ENCODE results near the gene HBZ.
"Not testable (repeated sequence)": the region's sequence is repeated elsewhere in the genome, so short reads cannot be mapped to it uniquely, and the experiment has no call there.

Gene HBZ

DNA sequence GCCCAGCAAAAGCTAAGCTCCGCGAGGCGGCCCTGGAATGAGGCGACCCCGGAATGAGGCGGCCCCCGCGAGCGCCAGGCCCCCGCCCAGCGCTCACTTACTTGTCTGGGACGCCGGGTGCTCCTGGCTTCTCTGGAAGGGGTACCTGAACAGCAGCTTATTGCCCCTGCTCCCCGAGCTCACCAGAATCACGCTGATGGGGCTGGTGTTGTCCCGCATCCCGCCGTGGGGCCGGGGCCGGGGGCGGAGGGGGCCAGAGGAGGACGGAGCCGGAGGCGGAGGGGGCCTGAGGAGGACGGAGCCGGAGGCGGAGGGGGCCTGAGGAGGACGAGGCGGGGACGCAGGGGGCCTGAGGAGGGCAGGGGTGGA is 14.4 kb upstream of the HBZ start:
- DNase-seq: no peak

DNA sequence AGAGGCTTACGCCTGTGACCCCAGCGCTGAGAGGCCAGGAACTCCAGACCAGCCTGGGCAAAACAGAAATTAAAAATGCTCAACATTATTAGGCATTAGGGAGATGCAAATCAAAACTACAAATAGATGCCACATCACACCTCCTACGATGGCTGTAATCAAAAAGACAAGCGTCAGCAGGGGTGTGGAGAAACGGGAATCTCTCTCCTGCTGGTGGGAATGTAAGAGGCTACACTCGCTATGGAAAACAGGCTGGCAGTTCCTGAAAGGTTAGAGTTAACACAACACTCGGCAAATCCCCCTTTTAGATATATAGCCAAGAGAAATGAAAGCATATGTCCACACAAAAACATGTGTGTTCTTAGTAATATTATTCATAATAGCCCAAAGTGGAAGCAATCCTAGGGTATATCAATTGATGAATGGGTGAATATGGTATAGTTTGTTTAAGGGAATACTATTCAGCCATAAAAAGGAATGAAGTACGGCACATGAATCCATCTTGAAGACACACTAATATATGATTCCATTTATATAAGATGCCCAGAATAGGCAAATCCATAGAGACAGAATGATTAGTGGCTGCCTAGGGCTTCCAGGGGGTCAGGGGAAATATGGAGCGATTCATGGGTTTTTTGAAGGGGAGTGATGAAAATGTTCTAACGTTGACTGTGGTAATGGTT is 12.1 kb upstream of the HBZ start:
- no peak for DNase-seq

DNA sequence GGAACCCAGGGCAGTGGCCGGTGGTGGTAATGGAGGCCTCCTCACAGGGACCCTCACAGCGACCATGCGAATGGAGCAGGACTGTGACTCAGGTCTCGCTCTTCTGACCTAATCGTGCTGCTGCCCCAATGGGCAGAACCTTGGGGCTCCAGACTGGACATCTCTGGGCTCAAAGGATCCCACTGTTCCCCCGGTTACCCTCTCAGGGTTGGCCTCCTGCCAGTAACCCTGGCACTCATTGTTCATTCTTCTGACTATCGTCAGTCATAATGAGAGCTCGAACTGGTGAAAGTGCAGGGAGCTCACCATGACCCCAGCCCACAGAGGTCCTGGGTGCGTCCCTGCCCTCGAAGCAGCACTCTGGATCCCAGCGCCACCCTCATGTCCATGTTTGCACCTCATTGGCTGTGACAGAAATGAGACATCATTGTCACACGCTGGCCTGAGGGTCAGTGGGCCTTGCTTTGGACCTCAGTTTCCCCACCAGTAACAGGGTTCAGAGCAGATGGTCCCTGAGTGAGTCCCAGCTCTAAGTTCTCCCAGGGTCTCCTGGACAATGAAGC is 10.0 kb upstream of the HBZ start:
- DNase-seq: no peak

DNA sequence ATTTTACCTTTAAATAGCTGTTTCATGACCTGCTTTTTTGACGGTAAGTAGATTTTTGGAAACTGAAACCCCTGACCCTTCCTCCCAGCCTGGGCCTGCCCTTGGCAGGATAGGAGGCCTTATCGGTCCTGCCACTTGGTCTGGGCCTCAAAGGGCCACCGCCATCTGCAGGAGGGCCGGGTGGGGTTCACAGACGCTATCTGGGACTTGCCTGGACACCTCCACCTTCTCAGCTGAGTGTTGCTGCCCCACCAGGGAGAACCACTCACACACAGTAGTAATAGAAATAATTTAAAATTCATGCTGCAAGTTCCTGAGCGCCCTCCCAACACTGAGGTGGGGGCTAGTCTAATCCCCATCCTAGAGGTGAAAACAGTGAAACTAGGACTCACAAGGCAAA is 9.4 kb upstream of the HBZ start:
- no peak for DNase-seq

DNA sequence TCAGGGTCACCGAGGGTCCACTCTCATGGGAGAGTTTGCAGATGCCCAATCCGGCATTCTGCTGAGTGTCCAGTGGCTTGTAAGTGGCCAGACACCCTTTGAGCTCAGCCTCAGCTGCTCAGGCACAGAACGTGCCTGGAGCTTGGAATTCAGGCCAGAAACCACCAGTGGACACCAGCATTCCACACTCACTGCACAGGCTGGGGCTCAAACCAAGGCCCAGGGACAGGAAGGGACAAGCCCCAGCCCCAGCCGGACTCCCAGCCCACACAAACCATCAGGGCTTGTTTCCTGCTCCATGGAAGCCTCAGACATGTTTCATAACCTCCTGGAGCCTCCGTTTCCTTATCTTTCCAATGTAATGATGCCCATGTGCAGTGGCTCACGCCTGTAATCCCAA is 9.0 kb upstream of the HBZ start:
- no peak for DNase-seq

DNA sequence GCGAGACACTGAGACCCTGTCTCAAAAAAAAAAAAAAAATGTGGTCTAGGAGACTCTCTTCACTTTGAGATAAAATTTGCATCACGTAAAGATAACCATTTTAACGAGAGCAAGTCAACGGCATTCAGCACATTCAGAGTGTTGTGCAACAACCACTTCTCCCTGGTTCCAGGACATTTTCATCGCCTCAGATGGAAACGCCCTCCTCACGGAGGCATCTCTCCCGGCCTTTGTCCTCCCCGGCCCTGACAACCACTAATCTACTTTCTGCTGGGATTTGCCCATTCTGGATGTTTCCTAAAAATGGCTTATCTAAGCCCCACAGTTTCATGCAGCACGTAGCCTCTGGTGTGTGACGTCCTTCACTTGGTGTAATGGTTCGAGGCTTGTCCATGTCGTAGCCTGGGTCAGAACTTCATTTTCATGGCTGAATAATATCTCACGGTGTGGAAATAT is 7.6 kb upstream of the HBZ start:
- DNase-seq: no peak

DNA sequence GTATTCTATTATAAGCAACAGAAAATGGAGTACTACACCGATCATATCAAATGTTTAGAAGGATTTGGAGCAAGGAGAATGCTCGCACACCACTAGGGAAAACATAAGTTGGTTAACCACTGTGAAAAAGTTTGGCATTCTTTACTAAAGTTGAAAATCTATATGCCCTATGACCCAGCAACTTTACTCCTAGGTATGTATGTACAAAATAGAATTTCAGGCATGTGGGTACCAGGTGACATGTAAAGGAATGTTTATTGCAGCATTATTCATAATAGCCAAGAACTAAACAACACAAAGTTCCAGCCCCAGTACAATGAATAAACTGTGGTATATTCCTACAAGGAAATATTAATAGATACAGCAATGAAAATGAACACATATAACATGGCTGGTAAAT is 5.8 kb upstream of the HBZ start:
- no peak for DNase-seq

DNA sequence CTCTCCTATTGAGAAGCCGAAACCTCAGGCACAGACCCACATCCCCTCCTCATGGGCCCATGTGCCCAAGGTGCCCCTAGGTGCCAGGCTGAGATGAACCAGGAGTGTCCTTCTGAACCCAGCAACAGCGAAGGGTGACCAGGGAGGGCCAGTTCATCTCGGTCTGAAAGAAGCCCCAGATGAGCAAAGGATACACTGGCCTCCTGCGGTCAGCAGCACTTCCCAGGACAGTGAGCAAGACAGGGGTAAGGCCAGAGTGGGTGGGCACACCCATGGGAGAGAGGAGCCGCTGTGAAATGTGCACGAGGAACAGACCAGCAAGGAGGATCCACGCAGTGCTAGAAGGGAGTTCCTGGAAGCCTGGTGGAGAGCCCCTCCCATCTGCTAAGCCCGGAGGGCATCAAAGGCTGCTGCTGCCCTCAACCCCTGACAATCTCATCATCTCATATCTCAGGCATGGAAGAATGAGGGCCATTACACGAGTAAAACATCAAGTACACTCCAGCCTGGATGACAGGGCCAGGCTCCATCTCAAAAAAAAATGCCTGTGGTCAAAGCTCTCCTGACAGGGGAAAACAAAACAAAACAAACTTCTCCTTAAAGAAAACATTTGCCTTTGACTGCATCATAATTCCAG is 3.3 kb upstream of the HBZ start:
- DNase-seq: no peak

DNA sequence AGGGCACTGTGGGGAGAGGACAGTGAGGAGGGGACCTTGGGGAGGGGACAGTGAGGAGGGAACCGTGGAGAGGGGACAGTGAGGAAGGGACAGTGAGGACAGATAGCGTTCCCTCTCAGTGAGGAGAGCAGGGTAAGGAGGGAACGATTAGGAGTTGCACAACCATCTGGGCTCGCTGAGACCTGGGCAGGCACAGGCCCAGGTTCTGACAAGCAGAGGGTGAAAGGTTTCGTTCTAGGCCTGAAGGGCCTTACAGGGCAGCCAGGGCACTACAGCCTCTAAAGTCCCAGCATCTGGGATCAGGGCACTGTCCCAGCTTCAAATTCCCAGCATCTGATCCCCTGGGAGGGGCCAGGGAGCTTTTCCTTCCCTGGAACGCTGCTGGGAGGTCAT is 681 bp downstream of the HBZ start:
- not testable (repeated sequence) for DNase-seq

DNA sequence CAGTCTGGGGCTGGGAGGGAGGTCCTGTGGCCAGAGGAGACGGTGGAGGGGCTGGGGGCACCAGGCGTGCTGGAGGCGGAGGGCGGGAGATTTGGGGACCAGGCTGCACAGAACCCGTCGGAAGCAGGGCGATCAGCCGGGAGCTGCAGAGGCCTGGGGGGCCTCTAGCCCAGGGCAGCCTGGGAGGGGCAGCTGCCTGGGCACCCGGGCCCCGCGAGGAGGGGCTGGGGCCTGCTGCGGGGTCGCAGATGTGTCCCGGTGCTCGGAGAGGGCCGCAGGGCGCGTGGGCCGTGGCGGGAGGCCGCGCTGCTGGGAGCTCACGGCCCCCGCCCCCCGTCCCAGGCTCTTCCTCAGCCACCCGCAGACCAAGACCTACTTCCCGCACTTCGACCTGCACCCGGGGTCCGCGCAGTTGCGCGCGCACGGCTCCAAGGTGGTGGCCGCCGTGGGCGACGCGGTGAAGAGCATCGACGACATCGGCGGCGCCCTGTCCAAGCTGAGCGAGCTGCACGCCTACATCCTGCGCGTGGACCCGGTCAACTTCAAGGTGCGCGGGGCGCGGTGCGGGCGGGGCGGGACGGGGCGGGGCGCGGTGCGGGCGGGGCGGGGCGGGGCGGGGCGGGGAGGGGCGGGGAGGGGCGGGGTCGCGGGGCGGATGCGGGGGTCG is 1.2 kb downstream of the HBZ start:
- DNase-seq: not testable (repeated sequence)

DNA sequence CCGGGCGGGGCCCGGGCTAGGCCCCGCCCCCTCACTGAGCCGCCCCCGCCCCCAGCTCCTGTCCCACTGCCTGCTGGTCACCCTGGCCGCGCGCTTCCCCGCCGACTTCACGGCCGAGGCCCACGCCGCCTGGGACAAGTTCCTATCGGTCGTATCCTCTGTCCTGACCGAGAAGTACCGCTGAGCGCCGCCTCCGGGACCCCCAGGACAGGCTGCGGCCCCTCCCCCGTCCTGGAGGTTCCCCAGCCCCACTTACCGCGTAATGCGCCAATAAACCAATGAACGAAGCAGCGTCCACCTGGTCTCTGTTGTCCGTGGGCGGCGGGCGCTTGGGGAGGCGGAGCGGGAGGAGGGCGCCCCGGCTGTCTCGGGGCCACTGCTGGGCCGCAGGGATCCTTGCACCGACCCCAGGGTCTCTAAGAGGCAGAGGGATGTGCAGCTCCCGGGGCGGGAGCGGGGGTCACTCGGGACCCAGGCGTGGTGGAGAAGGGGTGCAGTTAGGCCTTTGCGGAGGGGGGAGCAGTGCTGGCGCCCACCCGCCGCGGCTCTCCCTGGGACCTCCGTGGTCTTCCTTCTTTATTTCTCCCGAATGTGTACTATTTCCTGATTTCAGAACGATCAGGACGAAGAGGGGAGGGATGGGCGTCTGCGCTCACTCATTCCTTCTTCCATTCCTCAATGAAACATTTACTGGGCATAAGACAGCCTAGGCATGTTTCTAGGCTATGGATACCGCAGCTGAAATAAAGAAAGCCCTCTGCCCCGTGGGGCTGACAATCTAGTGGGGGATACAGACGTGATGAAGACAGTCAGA is 2.0 kb downstream of the HBZ start:
- DNase-seq: no peak

DNA sequence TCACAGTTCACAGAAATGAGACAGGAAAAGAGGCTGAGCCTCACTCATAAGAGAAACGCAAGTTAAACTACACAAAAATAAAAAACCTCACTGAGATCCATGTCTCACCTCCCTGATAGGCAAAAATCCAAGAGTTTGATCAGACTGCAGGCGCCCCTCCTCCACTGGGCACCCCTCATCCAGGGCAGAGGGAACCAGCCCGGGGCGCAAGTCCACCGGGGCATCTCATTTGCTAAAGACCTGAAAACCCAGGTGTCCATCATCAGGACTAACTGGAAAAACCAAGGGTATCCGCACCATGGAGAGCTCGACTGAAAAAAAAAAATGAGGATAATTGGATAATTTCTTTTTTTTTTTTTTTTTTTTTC is 2.6 kb downstream of the HBZ start:
- no peak for DNase-seq

DNA sequence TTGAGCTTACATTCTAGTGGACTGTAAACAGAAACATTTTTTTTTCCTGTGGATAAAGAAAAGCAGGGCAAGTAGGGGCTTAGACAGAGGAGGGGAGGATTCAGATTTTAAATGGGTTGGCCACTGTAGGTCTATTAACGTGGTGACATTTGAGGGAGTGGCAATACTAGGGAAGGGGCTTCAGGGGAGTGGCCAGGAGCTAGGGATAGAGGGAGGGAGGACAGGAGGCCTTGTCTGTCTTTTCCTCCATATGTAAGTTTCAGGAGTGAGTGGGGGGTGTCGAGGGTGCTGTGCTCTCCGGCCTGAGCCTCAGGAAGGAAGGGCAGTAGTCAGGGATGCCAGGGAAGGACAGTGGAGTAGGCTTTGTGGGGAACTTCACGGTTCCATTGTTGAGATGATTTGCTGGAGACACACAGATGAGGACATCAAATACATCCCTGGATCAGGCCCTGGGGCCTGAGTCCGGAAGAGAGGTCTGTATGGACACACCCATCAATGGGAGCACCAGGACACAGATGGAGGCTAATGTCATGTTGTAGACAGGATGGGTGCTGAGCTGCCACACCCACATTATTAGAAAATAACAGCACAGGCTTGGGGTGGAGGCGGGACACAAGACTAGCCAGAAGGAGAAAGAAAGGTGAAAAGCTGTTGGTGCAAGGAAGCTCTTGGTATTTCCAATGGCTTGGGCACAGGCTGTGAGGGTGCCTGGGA is 6.8 kb downstream of the HBZ start:
- no peak for DNase-seq

DNA sequence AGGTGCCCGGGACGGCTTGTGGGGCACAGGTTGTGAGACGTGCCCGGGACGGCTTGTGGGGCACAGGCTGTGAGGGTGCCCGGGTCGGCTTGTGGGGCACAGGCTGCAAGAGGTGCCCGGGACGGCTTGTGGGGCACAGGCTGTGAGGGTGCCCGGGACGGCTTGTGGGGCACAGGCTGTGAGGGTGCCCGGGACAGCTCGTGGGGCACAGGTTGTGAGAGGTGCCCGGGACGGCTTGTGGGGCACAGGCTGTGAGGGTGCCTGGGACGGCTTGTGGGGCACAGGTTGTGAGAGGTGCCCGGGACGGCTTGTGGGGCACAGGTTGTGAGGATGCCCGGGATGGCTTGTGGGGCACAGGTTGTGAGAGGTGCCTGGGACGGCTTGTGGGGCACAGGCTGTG is 7.8 kb downstream of the HBZ start:
- DNase-seq: not testable (repeated sequence)

DNA sequence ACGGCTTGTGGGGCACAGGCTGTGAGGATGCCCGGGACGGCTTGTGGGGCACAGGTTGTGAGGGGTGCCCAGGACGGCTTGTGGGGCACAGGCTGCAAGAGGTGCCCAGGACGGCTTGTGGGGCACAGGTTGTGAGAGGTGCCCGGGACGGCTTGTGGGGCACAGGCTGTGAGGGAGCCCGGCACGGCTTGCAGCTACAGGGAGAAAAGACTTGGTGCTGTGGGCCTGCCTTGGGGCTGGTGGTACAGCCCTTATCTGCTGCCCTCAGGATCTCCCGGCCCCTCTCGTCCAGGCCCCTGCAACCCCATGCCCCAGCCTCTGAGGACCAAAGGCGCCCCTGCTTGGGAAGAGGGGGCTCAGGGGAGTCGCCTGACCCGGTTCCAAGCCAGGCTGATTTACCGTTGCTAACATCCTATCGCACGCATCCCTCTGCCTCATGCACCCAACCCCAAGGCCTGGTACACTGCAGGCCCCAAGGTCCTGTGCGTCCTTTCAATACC is 8.3 kb downstream of the HBZ start:
- DNase-seq: no peak

DNA sequence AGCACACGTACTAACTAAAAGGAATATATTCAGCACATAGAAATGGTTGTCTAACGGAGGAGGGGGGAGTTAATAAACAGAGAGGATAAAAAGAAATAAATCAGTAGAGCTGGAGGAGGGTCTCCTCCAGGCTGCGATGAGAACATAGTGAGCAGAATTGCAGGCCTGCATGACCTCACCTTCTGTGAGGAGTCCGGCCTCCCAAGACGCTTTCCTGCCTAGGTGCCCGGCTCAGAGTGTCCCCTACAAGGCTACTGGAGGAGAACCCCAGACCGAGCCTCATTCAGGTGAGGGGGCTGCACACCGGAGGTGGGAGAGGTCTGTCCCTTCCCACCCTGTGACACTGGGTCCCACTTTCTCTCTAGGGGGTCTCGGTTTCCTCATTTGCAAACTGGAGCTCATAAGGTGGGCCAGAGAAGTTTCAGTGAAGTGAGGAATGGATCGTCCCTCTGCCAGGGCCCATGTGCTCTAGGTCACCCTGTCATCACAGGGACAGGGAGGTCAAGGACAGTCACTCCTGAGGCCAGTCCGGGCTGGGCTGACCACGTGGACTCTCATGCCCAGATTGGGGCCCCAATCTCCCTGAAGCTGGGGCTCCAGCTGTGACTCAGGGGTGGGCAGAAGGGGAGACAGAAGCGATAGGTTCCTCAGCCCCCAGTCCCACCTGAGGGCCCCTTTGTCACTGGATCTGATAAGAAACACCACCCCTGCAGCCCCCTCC is 10.0 kb downstream of the HBZ start:
- DNase-seq: no peak

DNA sequence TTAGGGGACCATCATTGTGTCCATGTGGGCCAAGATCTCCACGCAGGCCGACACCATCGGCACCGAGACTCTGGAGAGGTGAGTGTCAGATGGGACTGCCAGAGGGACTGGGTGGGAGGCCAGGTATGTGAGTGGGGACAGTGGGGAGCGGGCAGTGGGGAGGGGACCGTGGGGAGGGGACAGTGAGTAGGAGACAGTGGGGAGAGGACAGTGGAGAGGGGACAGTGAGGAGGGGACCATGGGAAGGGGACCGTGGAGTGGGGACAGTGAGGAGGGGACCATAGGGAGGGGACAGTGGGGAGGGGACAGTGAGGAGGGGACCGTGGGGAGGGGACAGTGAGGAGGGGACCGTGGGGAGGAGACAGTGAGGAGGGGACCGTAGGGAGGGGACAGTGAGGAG is 10.7 kb downstream of the HBZ start:
- DNase-seq: not testable (repeated sequence)

DNA sequence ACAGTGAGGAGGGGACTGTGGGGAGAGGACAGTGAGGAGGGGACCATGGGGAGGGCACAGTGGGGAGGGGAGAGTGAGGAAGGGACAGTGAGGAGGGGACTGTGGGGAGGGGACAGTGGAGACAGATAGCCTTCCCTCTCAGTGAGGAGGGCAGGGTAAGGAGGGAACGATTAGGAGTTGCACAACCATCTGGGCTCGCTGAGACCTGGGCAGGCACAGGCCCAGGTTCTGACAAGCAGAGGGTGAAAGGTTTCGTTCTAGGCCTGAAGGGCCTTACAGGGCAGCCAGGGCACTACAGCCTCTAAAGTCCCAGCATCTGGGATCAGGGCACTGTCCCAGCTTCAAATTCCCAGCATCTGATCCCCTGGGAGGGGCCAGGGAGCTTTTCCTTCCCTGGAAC is 11.3 kb downstream of the HBZ start:
- not testable (repeated sequence) for DNase-seq

DNA sequence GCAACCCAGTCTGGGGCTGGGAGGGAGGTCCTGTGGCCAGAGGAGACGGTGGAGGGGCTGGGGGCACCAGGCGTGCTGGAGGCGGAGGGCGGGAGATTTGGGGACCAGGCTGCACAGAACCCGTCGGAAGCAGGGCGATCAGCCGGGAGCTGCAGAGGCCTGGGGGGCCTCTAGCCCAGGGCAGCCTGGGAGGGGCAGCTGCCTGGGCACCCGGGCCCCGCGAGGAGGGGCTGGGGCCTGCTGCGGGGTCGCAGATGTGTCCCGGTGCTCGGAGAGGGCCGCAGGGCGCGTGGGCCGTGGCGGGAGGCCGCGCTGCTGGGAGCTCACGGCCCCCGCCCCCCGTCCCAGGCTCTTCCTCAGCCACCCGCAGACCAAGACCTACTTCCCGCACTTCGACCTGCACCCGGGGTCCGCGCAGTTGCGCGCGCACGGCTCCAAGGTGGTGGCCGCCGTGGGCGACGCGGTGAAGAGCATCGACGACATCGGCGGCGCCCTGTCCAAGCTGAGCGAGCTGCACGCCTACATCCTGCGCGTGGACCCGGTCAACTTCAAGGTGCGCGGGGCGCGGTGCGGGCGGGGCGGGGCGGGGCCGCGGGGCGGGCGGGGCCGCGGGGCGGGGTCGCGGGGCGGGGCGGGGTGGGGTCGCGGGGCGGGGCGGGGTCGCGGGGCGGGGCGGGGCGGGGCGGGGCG is 11.8 kb downstream of the HBZ start:
- DNase-seq: not testable (repeated sequence)

DNA sequence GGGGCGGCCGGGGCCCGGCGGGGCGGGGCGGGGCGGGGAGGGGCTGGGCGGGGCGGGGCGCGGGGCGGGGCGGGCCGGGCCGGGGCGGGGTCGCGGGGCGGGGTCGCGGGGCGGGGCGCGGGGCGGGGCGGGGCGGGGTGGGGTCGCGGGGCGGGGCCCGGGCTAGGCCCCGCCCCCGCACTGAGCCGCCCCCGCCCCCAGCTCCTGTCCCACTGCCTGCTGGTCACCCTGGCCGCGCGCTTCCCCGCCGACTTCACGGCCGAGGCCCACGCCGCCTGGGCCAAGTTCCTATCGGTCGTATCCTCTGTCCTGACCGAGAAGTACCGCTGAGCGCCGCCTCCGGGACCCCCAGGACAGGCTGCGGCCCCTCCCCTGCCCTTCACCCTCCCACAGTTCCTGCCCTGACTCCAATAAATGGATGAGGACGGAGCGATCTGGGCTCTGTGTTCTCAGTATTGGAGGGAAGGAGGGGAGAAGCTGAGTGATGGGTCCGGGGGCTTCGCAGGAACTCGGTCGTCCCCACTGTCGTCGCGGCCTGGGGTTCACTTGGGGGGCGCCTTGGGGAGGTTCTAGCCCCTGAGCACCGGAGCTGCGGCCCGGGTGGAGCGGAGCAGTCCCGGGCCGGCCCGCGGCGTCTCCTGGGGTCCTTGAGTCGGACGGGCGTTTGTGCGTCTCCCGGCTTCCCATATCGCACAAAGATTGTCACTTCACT is 12.5 kb downstream of the HBZ start:
- DNase-seq: no peak
